Left ventricle myocardium inferior (tissue), 1 donor: ENCODE results near the gene RGS6. TPM values are rescaled to one million over a fixed set of nuclear protein-coding genes. Genes with fewer than 3 reads are reported as not detected.

Source experiments
- DNase-seq: peaks from one replicate; pipeline ENCODE4 v3.0.0-alpha.2; 2020
- H3K27ac ChIP-seq: fragments of 200-600 bp; replicated peaks from 2 replicates; pipeline ENCODE4 v1.8.0; 2021
- H3K27me3 ChIP-seq: fragments of 200-600 bp; 2 replicates; pipeline ENCODE4 v1.8.0; 2021; ENCODE audit warnings: low read depth
- H3K36me3 ChIP-seq: fragments of 200-600 bp; 2 replicates; pipeline ENCODE4 v1.8.0; 2021
- H3K4me1 ChIP-seq: fragments of 200-600 bp; 2 replicates; pipeline ENCODE4 v1.8.0; 2021
- H3K4me3 ChIP-seq: fragments of 200-600 bp; 2 replicates; pipeline ENCODE4 v1.8.0; 2021; ENCODE audit warnings: mild to moderate bottlenecking, moderate library complexity
- H3K9me3 ChIP-seq: fragments of 200-600 bp; replicated peaks from 2 replicates; pipeline ENCODE4 v1.8.0; 2021
- intact Hi-C: fragments of 100-400 bp; cut with micrococcal nuclease; formaldehyde crosslinking; loops from one replicate; pipeline ENCODE4 v1.11.0; 2022
- total RNA-seq: library from RNA; stranded (reverse); fragmentation: NEBNext Ultra II Directional; extraction: Animal tissue kit (Norgen Biotek cat#: 25700); gene quantifications from one replicate; pipeline ENCODE4 v1.2.1, GENCODE V29; 2021
- TF ChIP-seq, protein P1 (sequence below): fragments of 200-600 bp; IDR thresholded peaks from 2 replicates; pipeline ENCODE4 v1.8.0; 2021; ENCODE audit warnings: antibody characterized with exemption, mild to moderate bottlenecking, borderline replicate concordance
- donor health status: DM: no; HTN: yes; CAD: no; lungs with severe emphysema.

The RGS6 gene
- total RNA-seq, 1 donor from 2014 or later = 23.0 TPM

DNA sequence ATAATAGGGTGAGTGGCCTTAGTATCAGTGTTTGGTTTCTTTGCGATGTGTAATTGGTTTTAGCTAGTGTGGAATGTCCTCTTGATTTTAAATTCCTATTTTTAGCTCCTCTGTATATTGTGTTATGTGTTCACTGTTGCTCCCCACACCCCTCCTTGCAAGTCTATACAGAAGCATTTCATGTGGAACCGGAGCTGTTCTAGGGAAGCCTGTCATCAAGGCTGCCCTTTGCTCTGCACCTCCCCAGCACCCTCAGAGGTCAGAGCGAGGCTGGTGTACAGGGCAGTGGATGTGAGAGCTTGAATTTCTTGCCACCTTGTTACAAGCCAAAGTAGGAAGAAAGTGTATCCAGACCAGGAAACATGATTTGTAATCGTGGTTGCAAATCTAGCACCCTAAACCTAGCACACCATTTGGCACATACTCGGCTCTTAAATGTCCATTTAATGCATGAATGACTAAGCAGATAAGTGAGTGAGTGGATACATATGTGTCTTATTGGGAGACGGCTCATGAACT, 376.8 kb downstream of the RGS6 start:
- DNase-seq = no peak
- Histone ChIP-seq H3K27me3 (no peaks in the 10 kb centered on the region), H3K9me3 (peaks cover 17% of the 10 kb centered on the region), H3K4me1 (peaks cover 15% of the 10 kb centered on the region), H3K36me3 (no peaks in the 10 kb centered on the region), H3K4me3 (no peak overlapping the region), H3K27ac (no peak overlapping the region)
- TF ChIP-seq, protein P1, sequence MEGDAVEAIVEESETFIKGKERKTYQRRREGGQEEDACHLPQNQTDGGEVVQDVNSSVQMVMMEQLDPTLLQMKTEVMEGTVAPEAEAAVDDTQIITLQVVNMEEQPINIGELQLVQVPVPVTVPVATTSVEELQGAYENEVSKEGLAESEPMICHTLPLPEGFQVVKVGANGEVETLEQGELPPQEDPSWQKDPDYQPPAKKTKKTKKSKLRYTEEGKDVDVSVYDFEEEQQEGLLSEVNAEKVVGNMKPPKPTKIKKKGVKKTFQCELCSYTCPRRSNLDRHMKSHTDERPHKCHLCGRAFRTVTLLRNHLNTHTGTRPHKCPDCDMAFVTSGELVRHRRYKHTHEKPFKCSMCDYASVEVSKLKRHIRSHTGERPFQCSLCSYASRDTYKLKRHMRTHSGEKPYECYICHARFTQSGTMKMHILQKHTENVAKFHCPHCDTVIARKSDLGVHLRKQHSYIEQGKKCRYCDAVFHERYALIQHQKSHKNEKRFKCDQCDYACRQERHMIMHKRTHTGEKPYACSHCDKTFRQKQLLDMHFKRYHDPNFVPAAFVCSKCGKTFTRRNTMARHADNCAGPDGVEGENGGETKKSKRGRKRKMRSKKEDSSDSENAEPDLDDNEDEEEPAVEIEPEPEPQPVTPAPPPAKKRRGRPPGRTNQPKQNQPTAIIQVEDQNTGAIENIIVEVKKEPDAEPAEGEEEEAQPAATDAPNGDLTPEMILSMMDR = no peak
- intact Hi-C loops = no loop called here

DNA sequence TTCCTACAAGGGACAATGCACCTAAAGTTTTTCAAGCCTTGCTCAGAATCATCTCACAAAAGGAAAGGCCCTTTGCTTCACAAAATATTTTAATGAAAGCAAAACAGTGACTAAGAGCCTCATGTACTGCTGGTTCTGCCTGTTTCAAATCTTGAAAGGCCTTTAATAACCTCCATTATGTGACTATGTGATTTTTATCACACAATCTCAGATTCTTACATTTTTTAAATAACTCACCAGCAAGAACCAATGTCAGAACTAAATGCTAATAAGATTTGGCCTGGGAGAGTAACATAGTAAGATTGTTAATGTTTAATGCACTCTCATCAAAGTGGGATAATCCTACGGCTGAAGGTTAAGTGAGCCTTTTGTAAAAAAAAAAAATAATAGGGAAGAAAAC, 378.9 kb downstream of the RGS6 start:
- Histone ChIP-seq H3K27me3 (no peaks in the 10 kb centered on the region), H3K9me3 (peaks cover 7% of the 10 kb centered on the region), H3K36me3 (no peaks in the 10 kb centered on the region), H3K4me1 (peaks cover 15% of the 10 kb centered on the region), H3K27ac (peak overlapping the region; percentile 8), H3K4me3 (no peak overlapping the region)
- DNase-seq = no peak
- TF ChIP-seq, protein P1 = no peak
- intact Hi-C loops = no loop called here

DNA sequence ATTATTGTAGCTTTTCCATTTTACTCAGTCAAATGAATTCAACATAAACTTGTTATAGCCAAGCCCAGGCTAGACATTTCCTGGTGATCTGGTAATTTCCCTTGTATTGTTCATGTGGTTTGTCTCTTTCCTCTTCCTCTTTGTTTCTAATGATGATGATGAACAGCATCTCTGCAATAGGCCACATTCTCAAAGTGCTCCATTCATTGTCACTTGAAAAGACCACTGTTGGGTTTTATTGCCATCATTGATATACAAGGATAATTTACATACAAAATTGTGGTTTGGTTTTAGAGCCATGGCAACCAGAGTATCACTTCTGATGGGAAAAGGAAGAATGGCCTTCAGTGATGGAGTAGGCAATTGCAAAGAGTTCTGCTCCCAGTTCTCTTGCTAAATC, 379.3 kb downstream of the RGS6 start:
- DNase-seq = no peak
- Histone ChIP-seq H3K4me3 (no peak overlapping the region), H3K27me3 (no peaks in the 10 kb centered on the region), H3K9me3 (peaks cover 3% of the 10 kb centered on the region), H3K27ac (peak overlapping the region; percentile 8), H3K4me1 (peaks cover 15% of the 10 kb centered on the region), H3K36me3 (no peaks in the 10 kb centered on the region)
- intact Hi-C loops = no loop called here
- TF ChIP-seq, protein P1 = no peak

DNA sequence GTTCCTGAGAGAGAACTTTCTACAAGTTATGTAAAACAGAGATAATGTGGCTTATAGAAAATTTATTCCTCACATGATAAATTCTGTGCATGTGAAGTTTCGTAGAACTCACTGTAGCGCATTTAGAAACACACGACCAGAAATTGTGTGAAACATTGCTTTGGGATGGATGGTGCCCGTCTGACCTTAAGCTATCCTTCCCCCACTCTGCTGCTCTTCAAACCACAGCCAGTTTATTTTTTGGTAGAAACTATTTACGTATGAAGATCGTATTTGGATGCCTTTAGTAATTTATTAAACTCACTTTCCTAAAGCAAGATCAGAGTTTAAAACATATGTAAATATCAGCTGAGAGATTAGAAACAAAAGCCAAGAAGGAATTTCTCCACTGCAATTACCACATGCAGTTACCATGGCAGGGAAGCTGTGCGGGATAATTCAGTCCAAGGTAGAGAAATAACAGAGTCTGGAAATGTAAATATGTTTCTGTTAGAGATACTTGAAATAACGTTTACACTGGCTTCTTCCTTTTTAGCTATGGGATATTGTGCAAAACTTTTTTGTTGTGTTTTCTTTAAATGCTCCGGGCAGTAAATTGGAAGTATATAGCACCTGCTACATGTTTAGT, 382.7 kb downstream of the RGS6 start:
- H3K4me1 ChIP-seq = peaks cover 1% of the 10 kb centered on the region
- no peak overlapping the region for H3K4me3 ChIP-seq
- no peaks in the 10 kb centered on the region for H3K36me3 ChIP-seq
- intact Hi-C loops = no loop called here
- TF ChIP-seq, protein P1 = no peak
- H3K9me3 ChIP-seq = no peaks in the 10 kb centered on the region
- H3K27ac ChIP-seq = no peak overlapping the region
- DNase-seq = no peak
- no peaks in the 10 kb centered on the region for H3K27me3 ChIP-seq

DNA sequence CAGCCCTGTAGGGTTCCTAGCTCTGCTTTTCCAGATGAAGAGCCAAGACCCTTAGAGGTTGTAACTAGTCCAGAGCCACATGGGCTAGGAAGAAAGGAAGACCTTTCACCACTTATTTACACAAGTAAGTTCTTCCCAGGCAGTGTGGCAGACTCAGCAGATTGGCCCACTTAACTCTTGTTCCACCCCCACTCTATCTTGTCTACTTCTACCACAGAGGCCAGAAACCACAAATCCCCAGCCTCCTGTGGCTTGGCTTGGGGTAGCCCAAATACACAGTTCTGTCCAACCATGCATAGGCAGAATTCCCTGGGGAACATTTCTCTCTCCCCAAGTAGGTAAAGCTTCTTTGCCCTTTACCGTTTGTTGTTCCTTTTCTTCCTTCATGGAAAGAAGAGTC, 383.5 kb downstream of the RGS6 start:
- intact Hi-C loops = no loop called here
- Histone ChIP-seq H3K27ac (no peak overlapping the region), H3K4me3 (no peak overlapping the region), H3K27me3 (no peaks in the 10 kb centered on the region), H3K9me3 (no peaks in the 10 kb centered on the region), H3K36me3 (no peaks in the 10 kb centered on the region), H3K4me1 (no peaks in the 10 kb centered on the region)
- no peak for DNase-seq
- TF ChIP-seq, protein P1 = no peak
